B cell (primary cell): ENCODE measurements around the gene ARHGAP1. TPM values are rescaled to one million over a fixed set of nuclear protein-coding genes. Genes with fewer than 3 reads are reported as not detected.
"Not testable (repeated sequence)": the region's sequence is repeated elsewhere in the genome, so short reads cannot be mapped to it uniquely, and the experiment has no call there.

Source experiments
- ATAC-seq: fragments of 200-7000 bp; cut with Tn5 transposase; one replicate; pipeline ENCODE4 v1.10.0; 2021; ENCODE audit warnings: low read depth, mild to moderate bottlenecking, moderate number of reproducible peaks, moderate library complexity
- CTCF ChIA-PET: fragments of 350-600 bp; sonication (Branson Sonifier 250); formaldehyde crosslinking; loops from one replicate; lab custom pipeline; 2021; ENCODE audit warnings: antibody characterized with exemption, inconsistent platforms; lab: Charles Lee
- POLR2A ChIA-PET: fragments of 350-600 bp; sonication (Branson Sonifier 250); formaldehyde crosslinking; loops from one replicate; lab custom pipeline; 2021; ENCODE audit warnings: antibody characterized with exemption; lab: Charles Lee
- DNase-seq: peaks from one replicate; pipeline ENCODE4 v3.0.0; 2013
- H2AFZ ChIP-seq: 2 replicates; pipeline ENCODE4 v1.6.1; 2012; ENCODE audit warnings: mild to moderate bottlenecking, low read depth, low read length; ENCODE audit not compliant: insufficient read depth, poor library complexity, severe bottlenecking
- H3K27ac ChIP-seq, 2 donors: 1 replicate in 1 of 2; 2 replicates in 1 of 2; pipeline ENCODE4 v1.5.1; 2012 to 2013; ENCODE audit warnings: low read length in 2 of 2, mild to moderate bottlenecking in 2 of 2, moderate library complexity in 1 of 2
- H3K27me3 ChIP-seq, 4 experiments: fragments of 200-600 bp in 1 of 4; sonication (generic) in 1 of 4; replicated peaks in 1 of 4; 1 replicate in 2 of 4; 2 replicates in 2 of 4; pipeline versions ENCODE4 v1.6.1 to v1.7.0; 2013 to 2016; ENCODE audit warnings: low read length in 3 of 4, mild to moderate bottlenecking in 2 of 4, mixed read lengths in 1 of 4, moderate library complexity in 1 of 4; ENCODE audit not compliant: insufficient read depth in 4 of 4, control insufficient read depth in 3 of 4; ENCODE audit errors: control extremely low read depth in 1 of 4
- H3K36me3 ChIP-seq, 2 experiments: replicated peaks in 1 of 2; 1 replicate in 1 of 2; 2 replicates in 1 of 2; pipeline versions ENCODE4 v1.6.1 to v1.7.1; 2013; ENCODE audit warnings: low read length in 1 of 2; ENCODE audit not compliant: insufficient read depth in 2 of 2, control insufficient read depth in 1 of 2; ENCODE audit errors: control extremely low read depth in 1 of 2, extremely low read depth in 1 of 2
- H3K4me1 ChIP-seq, 2 donors: fragments of 200-600 bp in 1 of 2; sonication (generic) in 1 of 2; 1 replicate in 1 of 2; 2 replicates in 1 of 2; pipeline versions ENCODE4 v1.5.1 to v1.6.1; 2013 to 2017; ENCODE audit warnings: low read length in 2 of 2; ENCODE audit not compliant: control insufficient read depth in 2 of 2, insufficient read depth in 2 of 2
- H3K4me2 ChIP-seq: replicated peaks from 2 replicates; pipeline ENCODE3; 2012; ENCODE audit warnings: mild to moderate bottlenecking, low read depth, low read length; ENCODE audit not compliant: poor library complexity, severe bottlenecking
- H3K4me3 ChIP-seq, 5 experiments: fragments of 200-600 bp in 1 of 5; sonication (generic) in 1 of 5; 1 replicate in 3 of 5; 2 replicates in 2 of 5; pipeline versions ENCODE4 v1.5.1 to v1.7.0; 2011 to 2016; ENCODE audit warnings: low read length in 4 of 5, mild to moderate bottlenecking in 4 of 5, low read depth in 2 of 5, control low read depth in 1 of 5, moderate library complexity in 1 of 5; ENCODE audit not compliant: insufficient read depth in 1 of 5; ENCODE audit errors: control extremely low read depth in 1 of 5, extremely low read depth in 1 of 5
- H3K79me2 ChIP-seq: fragments of 200-600 bp; sonication (generic); one replicate; pipeline ENCODE4 v1.6.0; 2016; ENCODE audit warnings: low read length; ENCODE audit not compliant: control insufficient read depth, insufficient read depth
- H3K9ac ChIP-seq: fragments of 200-600 bp; sonication (generic); 2 replicates; pipeline ENCODE4 v1.6.1; 2017; ENCODE audit warnings: mild to moderate bottlenecking, low read length, moderate library complexity
- H3K9me3 ChIP-seq, 3 donors: one replicate each; pipeline versions ENCODE4 v1.6.1 to v1.7.1; 2013; ENCODE audit warnings: low read length in 2 of 3; ENCODE audit not compliant: control insufficient read depth in 2 of 3, insufficient read depth in 1 of 3; ENCODE audit errors: control extremely low read depth in 1 of 3
- H4K20me1 ChIP-seq: 2 replicates; pipeline ENCODE4 v1.6.0; 2012; ENCODE audit warnings: mild to moderate bottlenecking, low read length; ENCODE audit not compliant: insufficient read depth, control insufficient read depth, poor library complexity, severe bottlenecking
- H3K27ac Mint-ChIP-seq: one replicate; pipeline ENCODE4 v1.8.0; 2021; ENCODE audit warnings: mixed read lengths
- H3K27me3 Mint-ChIP-seq: one replicate; pipeline ENCODE4 v1.8.0; 2021; ENCODE audit warnings: mixed read lengths
- H3K4me1 Mint-ChIP-seq: one replicate; pipeline ENCODE4 v1.8.0; 2021; ENCODE audit warnings: mixed read lengths
- H3K4me3 Mint-ChIP-seq: one replicate; pipeline ENCODE4 v1.8.0; 2021; ENCODE audit warnings: mixed read lengths
- H3K9me3 Mint-ChIP-seq: one replicate; pipeline ENCODE4 v1.8.0; 2022; ENCODE audit warnings: mixed read lengths; ENCODE audit not compliant: insufficient read depth
- CTCF ChIP-seq: fragments of 200-600 bp; IDR thresholded peaks from one replicate; pipeline ENCODE4 v1.8.0; 2022; ENCODE audit warnings: antibody characterized with exemption, mild to moderate bottlenecking
- EZH2 ChIP-seq: IDR thresholded peaks from 2 replicates; pipeline ENCODE4 v1.6.1; 2012; ENCODE audit warnings: borderline replicate concordance, low read depth, mild to moderate bottlenecking, moderate library complexity, low read length; ENCODE audit not compliant: insufficient read depth, poor library complexity, severe bottlenecking
- WGBS: methylation state at CpG from one replicate; pipeline ENCODE4 v1.1.5; 2013; ENCODE audit warnings: missing lambda C conversion rate; ENCODE audit not compliant: insufficient coverage; 5-methylcytosine and 5-hydroxymethylcytosine counted together
- intact Hi-C: fragments of 100-400 bp; cut with micrococcal nuclease; formaldehyde crosslinking; loops from one replicate; pipeline ENCODE4 v1.10.0; 2022
- polyA plus RNA-seq: library from polyadenylated mRNA; depleted of rRNA; stranded (reverse); fragments of >200 nt; gene quantifications from 2 replicates; pipeline ENCODE4 v1.2.3, GENCODE V29; 2012
- total RNA-seq, 2 donors: library from RNA; stranded (reverse); fragments of 120-200 nt in 1 of 2; gene quantifications; 1 replicate in 1 of 2; 2 replicates in 1 of 2; pipeline versions ENCODE4 v1.2.3 to v1.2.4, GENCODE V29; 2013 to 2022

ARHGAP1 gene
- total and polyA plus RNA-seq, 2 donors (not counting 1 experiment from before 2014, with no cell fraction given): 33.9 to 55.0 TPM

- TF ChIP-seq CTCF (no peak), EZH2 (no peak)
- no peak for ATAC-seq
- CTCF ChIA-PET: no interaction called here
Observed at GRCh38 chr11:46710821-46711269, 10.4 kb upstream of the ARHGAP1 start.

GRCh38 chr11:46709351-46709750 lies 8.9 kb upstream of the ARHGAP1 start:
- intact Hi-C loops, ATAC-seq, H3K27ac Mint-ChIP-seq, H3K4me3 Mint-ChIP-seq, POLR2A ChIA-PET, H3K27me3 Mint-ChIP-seq, H3K9me3 Mint-ChIP-seq, H3K4me2 ChIP-seq, H3K4me1 ChIP-seq, H3K4me3 ChIP-seq, H3K4me1 Mint-ChIP-seq, H3K9ac ChIP-seq, H3K9me3 ChIP-seq, DNase-seq, CTCF ChIA-PET, H4K20me1 ChIP-seq, H2AFZ ChIP-seq, H3K27ac ChIP-seq, H3K27me3 ChIP-seq: not testable (repeated sequence)
- Histone ChIP-seq H3K36me3 (peaks cover 1 to 34% of the 10 kb centered on the region in 2 experiments), H3K79me2 (peaks cover 13% of the 10 kb centered on the region)
- 98% methylated on average over 8 of the region's 9 CpGs for WGBS

More at GRCh38 chr11:46710821-46711269, 10.4 kb upstream of the ARHGAP1 start:
- POLR2A ChIA-PET: no interaction called here
- no peak overlapping the region for H3K4me3 Mint-ChIP-seq
- H3K9me3 Mint-ChIP-seq: no peaks in the 10 kb centered on the region
- H3K27ac ChIP-seq: no peak overlapping the region
- H4K20me1 ChIP-seq: no peaks in the 10 kb centered on the region
- no peaks in the 10 kb centered on the region for H3K9me3 ChIP-seq
- no peaks in the 10 kb centered on the region for H3K4me1 ChIP-seq
- peaks cover 1 to 19% of the 10 kb centered on the region in 2 experiments for H3K36me3 ChIP-seq
- no peak for DNase-seq
- H3K27ac Mint-ChIP-seq: no peak overlapping the region
- peaks cover 3% of the 10 kb centered on the region for H3K79me2 ChIP-seq
- H2AFZ ChIP-seq: no peak overlapping the region
- H3K27me3 Mint-ChIP-seq: no peaks in the 10 kb centered on the region
- intact Hi-C loops: no loop called here
- no peaks in the 10 kb centered on the region for H3K4me1 Mint-ChIP-seq
- no peak overlapping the region for H3K4me2 ChIP-seq
- H3K9ac ChIP-seq: no peak overlapping the region
- no peak overlapping the region for H3K4me3 ChIP-seq
- no peaks in the 10 kb centered on the region for H3K27me3 ChIP-seq
- WGBS: 95% methylated on average over 8 of the region's 10 CpGs
